Retinal pigment epithelial cell (primary cell): ENCODE measurements around the gene CACNA1C.

Experiments
- DNase-seq: peaks from one replicate; pipeline ENCODE4 v3.0.0-alpha.2; 2010; ENCODE audit warnings: low read depth
- H3K4me3 ChIP-seq: 2 replicates; pipeline ENCODE4 v1.5.1; 2011; ENCODE audit warnings: mild to moderate bottlenecking, low read length, control low read depth, moderate library complexity
- CTCF ChIP-seq: conservative IDR thresholded peaks from 2 replicates; pipeline ENCODE4 v1.5.1; 2011; ENCODE audit warnings: low read depth, low read length, control low read depth, inconsistent platforms

CACNA1C gene

GRCh38 chr12:2287151-2287550 lies 234.4 kb downstream of the CACNA1C start:
- no peak for DNase-seq
- H3K4me3 ChIP-seq: no peak overlapping the region
- no peak for TF ChIP-seq CTCF

GRCh38 chr12:2287589-2287988 lies 234.8 kb downstream of the CACNA1C start:
- no peak overlapping the region for H3K4me3 ChIP-seq
- no peak for TF ChIP-seq CTCF
- DNase-seq: no peak

DNA sequence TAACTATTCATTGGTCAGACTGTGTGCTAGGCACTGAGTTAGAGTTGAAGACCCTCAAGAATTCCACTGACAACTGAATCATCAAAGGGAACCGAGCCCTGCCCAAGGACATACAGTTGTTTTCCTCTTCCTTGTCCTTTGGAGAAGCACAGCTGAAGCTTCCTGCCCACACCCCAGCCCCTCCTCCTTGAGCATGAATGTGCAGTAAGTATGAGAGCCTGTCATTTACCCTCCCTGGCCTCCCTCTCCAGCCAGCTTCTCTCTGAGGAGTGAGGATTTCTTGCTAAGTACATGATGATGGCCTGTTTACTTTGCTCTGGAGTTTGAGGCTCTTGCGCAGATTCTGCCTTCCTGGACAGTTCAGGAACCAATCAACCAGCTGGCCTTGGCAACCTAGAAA lies 235.2 kb downstream of the CACNA1C start:
- no peak for TF ChIP-seq CTCF

GRCh38 chr12:2288471-2288870 lies 235.7 kb downstream of the CACNA1C start:
- no peak for DNase-seq
- no peak overlapping the region for H3K4me3 ChIP-seq
- TF ChIP-seq CTCF: no peak

More for the DNA sequence above, 235.2 kb downstream of the CACNA1C start:
- H3K4me3 ChIP-seq: no peak overlapping the region
- DNase-seq: no peak

- H3K4me3 ChIP-seq: no peak overlapping the region
- no peak for DNase-seq
- no peak for TF ChIP-seq CTCF
Observed at GRCh38 chr12:2288875-2289274, 236.1 kb downstream of the CACNA1C start.

GRCh38 chr12:2289525-2289924 lies 236.7 kb downstream of the CACNA1C start:
- H3K4me3 ChIP-seq: no peak overlapping the region
- TF ChIP-seq CTCF: no peak
- no peak for DNase-seq

GRCh38 chr12:2290091-2290490 lies 237.3 kb downstream of the CACNA1C start:
- no peak for DNase-seq
- H3K4me3 ChIP-seq: no peak overlapping the region
- no peak for TF ChIP-seq CTCF
